ENCODE measurements around the gene DLG3.
"Not testable (repeated sequence)": the region's sequence is repeated elsewhere in the genome, so short reads cannot be mapped to it uniquely, and the experiment has no call there.

Gene DLG3

DNA sequence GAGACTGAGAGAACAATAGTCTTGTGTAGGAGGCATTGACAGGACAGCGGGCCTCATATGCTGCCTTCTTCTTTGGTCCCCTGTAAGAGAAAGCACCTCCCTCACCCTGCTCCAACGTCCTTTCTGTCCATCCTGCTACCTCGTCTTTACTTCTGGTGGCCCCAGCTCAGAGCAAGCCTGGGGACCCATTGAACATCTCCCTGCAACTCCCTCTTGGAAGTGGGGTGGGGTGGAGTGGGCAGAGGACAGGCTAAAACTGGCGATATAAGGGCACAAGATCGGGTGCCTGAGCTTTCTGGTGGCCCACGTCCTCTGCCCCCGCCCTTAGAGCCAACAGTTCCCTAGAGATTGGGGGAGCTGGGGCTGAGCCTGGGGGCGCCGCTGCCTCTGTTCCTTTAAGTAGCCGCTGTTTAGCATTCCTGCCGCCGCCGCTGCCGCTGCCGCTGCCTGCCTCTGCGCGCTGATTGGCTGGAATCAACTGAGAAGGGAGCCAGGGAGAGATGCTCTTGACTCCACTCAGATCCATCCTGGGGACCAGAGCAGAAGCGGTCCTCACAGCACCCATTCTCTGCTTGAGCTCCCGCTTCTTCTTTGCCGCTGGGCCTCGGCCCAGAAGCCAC lies at the start of gene DLG3:
Gene DLG3 (plus strand): TSS at position 510 of the 620 bp plus-strand sequence. CDS start 367 bp downstream, outside the sequence.
- DNase-seq (ENCODE audit: low read depth): no peak

DNA sequence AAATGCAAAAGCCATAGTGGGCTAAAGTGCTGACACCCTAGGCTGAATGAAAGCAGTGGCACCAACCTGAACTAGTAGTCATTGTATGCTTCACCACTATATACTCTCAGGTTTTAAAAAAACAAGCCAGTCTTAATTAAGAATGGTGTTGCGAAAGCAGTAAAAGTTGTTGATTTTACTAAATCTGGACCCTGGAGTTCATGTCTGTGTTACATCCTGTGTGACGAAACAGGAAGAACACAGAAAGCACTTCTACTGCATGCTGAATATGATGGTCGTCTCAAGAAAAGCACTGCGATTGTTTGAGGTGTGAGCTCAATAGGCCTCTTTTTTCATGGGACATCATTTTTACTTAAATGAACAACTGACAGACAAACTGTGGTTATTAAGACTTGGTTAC lies 45.7 kb upstream of the DLG3 start:
- no peak for DNase-seq (ENCODE audit: low read depth)

DNA sequence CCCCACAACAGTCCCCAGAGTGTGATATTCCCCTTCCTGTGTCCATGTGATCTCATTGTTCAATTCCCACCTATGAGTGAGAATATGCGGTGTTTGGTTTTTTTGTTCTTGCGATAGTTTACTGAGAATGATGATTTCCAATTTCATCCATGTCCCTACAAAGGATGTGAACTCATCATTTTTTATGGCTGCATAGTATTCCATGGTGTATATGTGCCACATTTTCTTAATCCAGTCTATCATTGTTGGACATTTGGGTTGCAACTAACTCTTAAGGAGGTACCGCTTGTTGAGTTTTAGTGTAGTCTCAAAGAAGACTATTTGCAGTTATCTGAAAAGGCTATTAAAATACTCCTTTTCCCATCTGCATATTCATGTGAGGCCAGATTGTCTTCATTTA lies 44.5 kb upstream of the DLG3 start:
- not testable (repeated sequence) for DNase-seq (ENCODE audit: low read depth)

DNA sequence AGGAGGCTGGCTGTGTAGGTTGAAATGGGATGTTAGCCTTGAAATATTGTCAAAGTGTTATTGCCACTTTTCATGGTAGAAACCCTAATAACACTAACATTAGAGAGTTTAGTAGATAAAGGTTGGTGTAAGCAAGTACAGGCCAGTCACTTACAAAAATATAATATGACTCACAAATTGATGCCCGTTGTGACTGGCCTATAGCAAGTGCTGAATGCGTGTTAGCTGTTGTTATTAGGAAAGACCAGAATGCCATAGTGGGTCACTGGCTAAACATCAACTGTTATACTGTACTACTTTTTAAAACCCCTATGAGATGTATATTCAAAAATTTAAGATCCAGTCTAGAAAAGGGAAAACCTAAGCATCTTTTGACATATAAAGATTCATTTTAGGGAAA lies 41.9 kb upstream of the DLG3 start:
- DNase-seq (ENCODE audit: low read depth): no peak

DNA sequence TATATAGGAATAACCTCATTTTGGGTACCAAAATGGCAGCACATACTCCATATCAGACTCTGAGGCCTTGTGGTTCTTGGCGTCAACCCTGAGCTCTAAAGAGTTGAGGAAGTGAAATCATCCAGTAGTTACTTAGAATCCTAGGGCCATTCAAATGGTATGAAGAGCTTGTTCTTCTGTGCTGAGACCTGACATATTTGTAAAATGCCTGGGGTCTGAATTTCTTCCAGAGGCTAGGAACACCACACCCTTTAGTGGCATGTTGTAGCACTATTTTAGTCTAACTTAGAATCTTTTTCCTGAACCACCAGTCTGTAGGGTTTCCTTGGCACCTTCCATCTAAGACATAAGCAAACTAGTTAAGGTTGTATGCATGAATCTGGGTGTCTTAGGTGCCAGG lies 39.6 kb upstream of the DLG3 start:
- no peak for DNase-seq (ENCODE audit: low read depth)

DNA sequence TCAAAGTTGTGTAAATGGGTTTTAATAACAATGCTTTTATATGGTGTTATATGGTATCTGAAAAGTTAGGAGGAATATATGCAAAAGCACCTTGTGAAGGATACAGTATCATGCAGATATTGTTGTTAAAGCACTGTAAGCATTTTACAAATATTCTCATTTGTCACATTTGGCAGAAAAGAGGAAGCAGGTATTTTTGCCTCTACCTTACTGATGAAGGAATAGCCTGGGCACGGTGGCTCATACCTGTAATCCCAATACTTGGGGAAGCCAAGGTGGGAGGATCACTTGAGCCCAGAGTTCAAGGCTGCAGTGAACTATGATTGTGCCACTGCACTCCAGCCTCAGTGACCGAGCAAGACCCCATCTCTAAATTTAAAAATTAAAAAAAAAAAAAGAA lies 33.7 kb upstream of the DLG3 start:
- DNase-seq (ENCODE audit: low read depth): no peak

DNA sequence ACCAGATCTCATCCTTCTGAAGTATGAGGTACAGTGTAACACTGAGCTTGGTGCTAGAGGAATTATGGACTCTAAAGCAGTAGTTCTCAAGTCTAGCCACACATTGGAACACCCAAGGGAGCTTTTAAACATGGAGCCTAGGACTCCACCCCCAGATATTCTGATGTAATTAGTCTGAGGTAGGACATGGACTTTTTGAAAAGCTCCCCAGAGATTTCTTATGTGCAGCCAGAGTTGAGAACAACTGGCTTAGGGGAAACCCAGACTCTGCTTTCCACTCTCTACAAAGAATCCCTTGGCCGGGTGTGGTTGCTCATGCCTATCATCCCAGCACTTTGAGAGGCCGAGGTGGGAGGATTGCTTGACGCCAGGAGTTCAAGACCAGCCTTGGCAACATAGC lies 33.2 kb upstream of the DLG3 start:
- no peak for DNase-seq (ENCODE audit: low read depth)

DNA sequence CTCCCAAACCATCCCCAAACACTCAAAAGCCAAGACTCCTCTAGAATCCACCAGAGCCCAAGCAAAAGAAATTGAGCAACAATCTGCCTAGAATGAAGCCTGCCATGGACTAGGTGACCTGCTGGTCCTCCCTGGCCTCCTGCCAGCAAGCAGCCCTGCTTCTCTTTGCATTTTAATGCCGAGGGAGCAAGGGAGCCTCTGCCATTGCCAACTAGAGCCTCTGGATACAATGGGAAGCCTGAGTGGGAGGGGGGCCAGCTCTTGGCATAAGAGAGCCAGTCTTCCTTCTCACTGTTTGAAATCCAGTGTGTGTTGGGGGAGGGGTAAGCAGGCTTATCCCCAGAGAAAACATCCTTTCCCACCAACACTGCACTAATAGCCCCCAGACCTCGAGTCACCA lies 23.0 kb upstream of the DLG3 start:
- no peak for DNase-seq (ENCODE audit: low read depth)

DNA sequence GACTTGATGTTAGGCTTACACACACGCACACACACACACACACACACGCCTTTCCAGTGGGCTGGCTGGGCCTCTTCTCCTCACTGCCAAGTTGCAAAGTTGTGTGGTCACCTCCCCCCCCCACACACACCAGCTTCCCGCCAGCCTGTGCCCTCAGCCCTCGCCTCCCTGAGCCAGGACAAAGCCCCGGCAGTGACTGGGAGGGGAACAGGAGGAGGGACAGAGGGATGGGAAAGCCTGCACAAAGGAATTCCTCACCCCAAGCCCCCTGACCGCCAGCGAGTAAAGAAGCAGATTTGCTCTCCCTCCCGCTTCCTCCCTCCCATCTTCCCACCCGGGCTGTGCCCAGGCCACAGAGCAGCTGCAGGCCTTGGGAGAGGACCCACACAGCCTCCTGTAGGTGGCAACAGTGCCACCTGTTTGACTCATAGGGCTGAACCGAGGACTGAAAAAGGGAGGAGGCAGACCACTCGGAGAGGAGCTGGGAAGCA lies 21.7 kb upstream of the DLG3 start, which contains the start of gene GDPD2:
Gene GDPD2 (plus strand): TSS at position 464 of the 491 bp plus-strand sequence. CDS start 1,671 bp downstream, outside the sequence.
- DNase-seq (ENCODE audit: low read depth): no peak

DNA sequence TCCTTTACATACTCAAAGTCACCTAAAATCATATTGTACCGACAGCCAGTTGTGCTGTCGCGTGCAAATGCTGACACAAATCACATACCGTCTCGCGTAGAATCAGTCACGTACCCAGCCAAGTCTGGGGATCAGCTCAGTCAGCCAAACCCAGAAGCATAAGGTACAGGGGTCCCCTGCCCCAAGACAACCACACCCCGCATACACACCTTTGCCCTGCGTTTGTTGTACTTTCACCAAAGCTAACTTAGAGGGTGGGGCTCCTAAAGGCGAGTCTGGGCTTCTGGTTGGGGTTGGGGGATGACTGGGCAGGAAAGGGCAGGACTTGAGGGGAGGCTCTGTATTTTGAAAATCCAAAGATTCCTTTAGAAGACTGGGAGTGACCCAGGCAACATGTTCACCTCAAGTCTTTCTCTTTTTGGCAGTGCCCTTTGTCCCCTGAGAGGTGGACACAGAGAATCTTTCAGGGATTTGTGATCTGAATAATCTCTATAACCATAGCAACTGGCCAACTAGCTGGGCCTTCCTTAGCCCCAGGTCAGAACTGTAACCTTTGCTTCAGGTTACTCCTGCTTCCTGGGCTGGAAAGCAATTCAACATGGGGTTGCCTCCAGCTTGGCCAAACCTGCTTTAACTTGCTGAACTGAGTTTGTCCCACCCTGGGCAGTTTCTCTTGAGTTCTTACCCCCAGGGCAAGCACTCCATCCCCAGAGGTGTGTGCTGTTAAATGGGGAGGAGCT lies 20.5 kb upstream of the DLG3 start:
- no peak for DNase-seq (ENCODE audit: low read depth)

DNA sequence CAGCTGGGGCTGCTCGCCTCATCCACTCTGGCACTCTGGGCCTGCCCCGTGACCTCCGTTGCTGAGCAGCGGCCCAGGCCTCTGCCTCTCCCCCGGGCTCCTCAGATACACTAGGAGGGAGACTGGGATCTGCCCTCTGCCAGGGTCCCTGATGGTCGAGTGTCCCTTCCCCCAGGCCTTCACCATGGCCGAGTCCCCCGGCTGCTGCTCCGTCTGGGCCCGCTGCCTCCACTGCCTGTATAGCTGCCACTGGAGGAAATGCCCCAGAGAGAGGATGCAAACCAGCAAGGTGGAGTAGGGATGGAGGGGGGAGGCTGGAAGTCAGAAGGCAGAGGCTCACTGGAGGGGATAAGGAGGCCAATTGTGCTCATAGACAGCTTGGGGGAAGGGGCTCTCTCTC lies 19.8 kb upstream of the DLG3 start:
- no peak for DNase-seq (ENCODE audit: low read depth)

DNA sequence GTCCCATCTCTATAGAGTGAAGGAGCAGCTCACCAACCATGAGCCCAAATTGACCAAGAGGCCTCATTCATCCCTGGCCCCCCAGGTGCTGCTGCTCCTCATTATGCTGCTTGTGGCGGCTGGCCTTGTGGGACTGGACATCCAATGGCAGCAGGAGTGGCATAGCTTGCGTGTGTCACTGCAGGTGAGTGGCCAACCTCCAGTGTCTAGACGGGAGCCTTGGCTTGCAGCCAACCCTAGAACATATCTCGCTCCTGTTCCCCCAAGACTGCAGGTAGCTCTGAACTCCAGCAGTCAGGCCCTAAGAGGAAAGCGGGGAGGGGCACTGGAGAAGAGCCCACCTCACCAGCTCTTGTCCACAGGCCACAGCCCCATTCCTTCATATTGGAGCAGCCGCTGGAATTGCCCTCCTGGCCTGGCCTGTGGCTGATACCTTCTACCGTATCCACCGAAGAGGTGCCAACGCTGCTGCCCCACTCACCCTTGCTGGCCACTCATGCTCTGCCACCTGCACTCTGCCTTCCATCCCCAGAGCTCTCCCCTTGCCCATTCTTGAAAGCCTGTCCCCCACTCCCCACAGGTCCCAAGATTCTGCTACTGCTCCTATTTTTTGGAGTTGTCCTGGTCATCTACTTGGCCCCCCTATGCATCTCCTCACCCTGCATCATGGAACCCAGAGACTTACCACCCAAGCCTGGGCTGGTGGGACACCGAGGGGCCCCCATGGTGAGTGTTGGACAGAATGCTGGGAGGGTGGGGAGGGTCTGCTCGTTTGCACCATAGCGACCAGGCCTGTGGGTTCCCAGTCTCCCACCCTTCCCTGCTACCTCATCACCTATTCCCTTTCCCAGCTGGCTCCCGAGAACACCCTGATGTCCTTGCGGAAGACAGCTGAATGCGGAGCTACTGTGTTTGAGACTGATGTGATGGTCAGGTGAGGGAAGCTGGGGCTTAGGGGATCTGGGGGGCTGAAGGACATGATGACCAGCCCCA lies 18.1 kb upstream of the DLG3 start:
- no peak for DNase-seq (ENCODE audit: low read depth)

DNA sequence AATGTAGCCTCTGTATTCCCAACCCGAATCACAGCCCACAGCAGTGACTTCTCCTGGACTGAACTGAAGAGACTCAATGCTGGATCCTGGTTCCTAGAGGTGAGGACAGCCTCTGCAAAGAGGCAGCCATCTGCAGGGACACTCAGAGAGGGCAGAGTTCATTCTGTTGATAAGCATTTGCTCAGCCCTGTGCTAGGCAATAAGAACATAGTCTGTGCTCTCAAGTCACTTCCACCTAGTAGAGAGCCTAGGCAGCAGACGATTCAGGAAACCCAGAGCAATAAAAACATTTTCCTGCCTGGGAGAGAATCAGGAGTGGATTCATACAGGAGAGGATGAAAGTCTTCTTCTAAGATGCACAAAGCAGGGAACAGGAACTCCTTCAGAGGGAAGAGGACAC lies 17.3 kb upstream of the DLG3 start:
- no peak for DNase-seq (ENCODE audit: low read depth)

DNA sequence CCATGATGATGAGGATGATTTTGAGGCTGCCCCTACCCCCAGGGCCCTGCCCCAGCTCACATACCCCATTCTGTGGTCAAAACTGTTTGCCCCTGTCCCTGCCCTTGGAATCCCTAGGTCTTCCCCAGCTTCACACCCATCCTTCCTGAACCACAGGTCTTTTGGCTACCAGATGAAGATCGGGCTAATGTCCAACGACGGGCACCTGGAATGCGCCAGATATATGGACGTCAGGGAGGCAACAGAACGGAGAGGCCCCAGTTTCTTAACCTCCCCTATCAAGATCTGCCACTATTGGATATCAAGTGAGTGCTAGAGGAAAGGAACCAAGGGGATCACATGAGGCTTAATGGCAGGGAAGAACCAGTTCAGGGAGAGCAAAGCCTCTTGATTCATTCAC lies 14.9 kb upstream of the DLG3 start:
- DNase-seq (ENCODE audit: low read depth): no peak

DNA sequence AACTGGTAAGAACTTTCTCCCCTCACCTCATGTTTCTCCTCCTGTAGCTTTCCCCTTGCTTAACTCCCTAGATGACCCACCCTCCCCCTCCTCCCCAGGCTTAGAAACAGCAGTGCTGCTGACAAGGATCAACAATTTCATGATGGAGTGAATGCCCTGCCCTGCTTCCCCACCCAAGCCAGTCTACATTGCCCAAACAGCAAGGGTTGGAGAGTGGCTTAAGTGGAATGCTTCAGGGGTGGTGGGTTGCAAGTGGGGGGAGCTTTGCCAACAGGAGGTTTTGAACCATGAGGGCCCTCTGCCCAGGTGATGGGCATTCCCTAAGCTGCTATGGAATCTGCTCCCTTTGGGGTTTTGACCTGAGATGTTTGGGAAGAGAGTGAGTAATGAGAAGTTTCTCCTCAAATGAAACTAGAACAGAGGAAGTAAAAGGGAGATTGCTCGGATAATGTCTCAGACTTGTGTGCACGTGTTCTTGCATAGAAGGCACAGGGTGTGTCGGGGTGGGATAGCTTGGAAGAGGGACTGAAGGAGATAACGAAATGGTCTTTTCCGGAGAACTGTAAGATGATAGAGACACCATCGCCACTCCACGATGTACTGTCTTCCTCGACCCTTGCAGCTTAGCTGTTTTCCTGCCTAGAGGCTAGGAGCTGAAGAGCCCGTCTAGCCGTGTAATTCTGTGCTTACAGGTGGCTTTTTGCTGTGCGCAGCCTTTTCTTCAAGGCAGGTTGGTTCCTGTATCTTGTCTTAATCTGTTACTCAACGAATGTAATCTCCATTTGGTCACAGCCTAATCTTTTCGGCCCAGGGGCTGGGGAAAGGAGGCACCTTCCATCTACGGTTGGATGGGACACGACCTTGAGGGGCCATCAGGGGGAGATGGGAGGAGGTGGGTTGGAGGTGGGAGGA lies 11.4 kb upstream of the DLG3 start:
- DNase-seq (ENCODE audit: low read depth): no peak

DNA sequence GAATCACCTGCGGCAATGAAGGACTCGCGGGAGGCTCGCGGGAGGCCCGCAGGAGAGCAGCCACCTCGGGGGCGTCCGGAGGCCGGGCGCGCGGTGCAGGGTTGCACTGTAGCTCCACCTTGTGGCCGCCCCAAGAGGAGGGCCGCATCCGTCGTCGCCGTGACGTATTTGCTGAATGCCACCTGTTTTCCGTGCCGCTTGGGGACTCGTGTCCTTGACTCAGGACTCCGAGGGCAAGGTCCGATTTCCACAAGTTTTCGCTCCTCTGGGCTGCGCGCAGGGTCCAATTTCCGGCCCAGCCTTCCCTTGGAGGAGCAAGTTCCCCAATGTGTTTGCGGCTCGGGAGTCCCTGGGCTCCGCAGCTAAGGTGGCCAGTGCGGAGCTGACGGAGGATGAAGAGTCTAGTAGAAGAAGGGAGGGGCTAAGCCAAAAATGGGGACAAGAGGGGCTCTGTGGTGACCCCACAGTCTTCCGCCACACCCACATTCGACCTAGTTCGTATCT lies 10.7 kb upstream of the DLG3 start:
- DNase-seq (ENCODE audit: low read depth): no peak

DNA sequence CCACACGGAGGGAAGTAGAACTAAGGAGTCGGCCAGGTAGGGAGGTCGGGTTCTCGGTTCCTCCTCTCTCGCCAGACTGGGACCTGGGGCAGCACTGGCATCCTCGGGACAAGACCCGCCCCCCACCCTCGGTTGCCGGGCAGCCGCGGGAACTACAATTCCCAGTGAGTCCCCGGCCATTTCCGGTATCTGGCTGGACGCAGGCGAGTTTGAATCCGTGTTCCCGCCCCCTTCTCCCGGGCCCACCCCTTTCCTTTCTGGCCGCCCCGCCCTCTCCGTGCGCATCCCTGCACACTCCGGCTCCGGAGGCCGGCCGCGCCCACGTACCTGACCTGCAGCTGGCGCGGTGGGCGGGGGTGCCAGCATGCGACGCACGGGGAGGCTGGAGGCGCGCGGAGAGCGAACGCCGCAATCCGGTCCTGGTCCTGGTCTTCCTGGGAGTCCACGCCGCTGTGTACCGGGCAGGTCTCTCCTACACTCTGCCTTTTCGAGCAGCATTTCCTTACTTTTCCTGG lies 10.2 kb upstream of the DLG3 start:
- DNase-seq (ENCODE audit: low read depth): peak; percentile 60

DNA sequence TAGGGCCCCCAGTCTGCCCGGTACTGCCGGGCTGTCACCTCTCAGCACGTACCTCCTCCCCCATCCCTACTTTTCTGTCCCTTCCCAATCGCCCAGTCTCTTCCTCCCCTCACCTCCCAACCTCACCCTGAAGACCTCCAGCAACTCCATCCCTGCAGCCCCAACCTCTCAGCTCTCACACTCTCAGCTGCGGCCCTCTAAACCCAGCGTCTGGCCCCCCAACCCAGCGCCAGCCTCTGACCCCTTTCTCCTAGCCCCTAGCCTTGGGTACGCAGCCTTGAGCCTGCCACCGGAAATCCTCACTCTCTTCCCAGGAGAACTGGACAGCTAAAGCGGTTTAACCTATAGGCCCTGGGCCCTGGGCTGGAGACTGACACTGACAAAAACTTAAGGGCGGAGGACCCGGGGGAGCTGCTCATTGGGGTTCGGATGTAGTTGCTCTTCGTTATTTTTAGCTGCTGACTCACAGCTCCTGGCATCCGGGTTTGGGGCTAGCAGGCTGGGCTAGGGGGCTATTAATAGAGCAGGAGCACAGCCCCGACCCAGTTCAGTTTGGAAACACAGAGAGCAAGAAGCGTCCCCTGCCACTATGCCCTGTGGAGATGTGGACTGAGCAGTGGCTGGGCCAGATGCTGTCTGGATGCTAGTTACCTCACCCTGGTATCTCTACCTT lies 9.6 kb upstream of the DLG3 start:
- DNase-seq (ENCODE audit: low read depth): no peak

DNA sequence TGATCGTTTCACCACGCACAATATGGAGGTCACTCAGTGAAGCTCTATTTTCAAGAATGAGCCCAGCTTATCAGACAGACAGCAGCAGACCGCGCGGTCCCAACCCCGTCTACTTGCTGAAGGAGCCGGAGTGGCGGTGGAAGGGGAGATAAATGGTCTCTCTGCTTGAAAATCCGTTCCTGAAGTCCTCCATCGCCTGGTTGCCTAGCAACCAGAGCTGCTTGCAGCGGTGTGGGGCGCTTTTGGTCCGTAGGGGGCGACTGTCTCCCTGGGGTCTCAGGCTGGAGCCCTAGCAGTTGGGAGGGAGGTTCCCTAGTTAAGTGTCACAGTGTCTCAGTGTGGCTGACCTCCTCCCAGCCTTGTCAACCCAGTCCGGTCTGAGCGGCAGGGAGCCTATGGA lies 8.3 kb upstream of the DLG3 start:
- no peak for DNase-seq (ENCODE audit: low read depth)

DNA sequence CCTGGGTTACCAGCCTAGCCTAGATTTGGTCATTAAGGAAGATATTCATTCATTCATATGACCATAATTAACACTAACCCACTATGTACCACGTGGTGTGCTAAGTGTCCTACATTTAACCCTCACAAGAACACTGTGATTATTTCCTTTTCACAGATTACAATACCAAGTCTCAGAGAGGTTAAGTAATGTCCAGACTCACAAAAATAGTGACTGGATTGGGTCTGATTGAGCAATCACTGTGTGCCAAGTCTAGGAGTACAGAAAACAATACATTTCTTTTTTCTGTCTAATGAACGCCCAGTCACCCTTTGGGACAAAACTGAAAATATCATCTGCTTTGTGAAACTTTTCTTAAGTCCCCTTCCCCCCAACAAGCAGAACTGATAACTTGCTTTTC lies 7.6 kb upstream of the DLG3 start:
- DNase-seq (ENCODE audit: low read depth): no peak
